ENCODE data around the gene SPATA32.
"Not testable (repeated sequence)": the region's sequence is repeated elsewhere in the genome, so short reads cannot be mapped to it uniquely, and the experiment has no call there.

SPATA32 gene

GRCh38 chr17:45258981-45259380, 2.9 kb downstream of the SPATA32 start:
- H3K4me3 Mint-ChIP-seq: no peak overlapping the region
- DNase-seq: no peak
- peaks cover 31% of the 10 kb centered on the region for H3K4me1 Mint-ChIP-seq
- H3K27ac Mint-ChIP-seq: no peak overlapping the region
- no peak for TF ChIP-seq CTCF (IDR thresholded peaks at IDR 0.05)
- H3K36me3 Mint-ChIP-seq (ENCODE audit: low read depth): no peaks in the 10 kb centered on the region
- H3K9me3 Mint-ChIP-seq: no peaks in the 10 kb centered on the region
- H3K27me3 Mint-ChIP-seq (ENCODE audit: low read depth, poor library complexity): peaks cover 27% of the 10 kb centered on the region

- H3K27ac Mint-ChIP-seq: no peak overlapping the region
- peaks cover 22% of the 10 kb centered on the region for H3K4me1 Mint-ChIP-seq
- no peak for DNase-seq
- H3K9me3 Mint-ChIP-seq: no peaks in the 10 kb centered on the region
- peaks cover 33% of the 10 kb centered on the region for H3K27me3 Mint-ChIP-seq (ENCODE audit: low read depth, poor library complexity)
- no peak overlapping the region for H3K4me3 Mint-ChIP-seq
- H3K36me3 Mint-ChIP-seq (ENCODE audit: low read depth): no peaks in the 10 kb centered on the region
- TF ChIP-seq CTCF (IDR thresholded peaks at IDR 0.05): no peak
These were observed 4.8 kb downstream of the SPATA32 start for GRCh38 chr17:45257115-45257514.

GRCh38 chr17:45256114-45256966, 5.6 kb downstream of the SPATA32 start:
- Mint-ChIP-seq H3K36me3 (ENCODE audit: low read depth) (no peaks in the 10 kb centered on the region), H3K27me3 (ENCODE audit: low read depth, poor library complexity) (peaks cover 32% of the 10 kb centered on the region), H3K27ac (no peak overlapping the region), H3K4me3 (no peak overlapping the region), H3K9me3 (no peaks in the 10 kb centered on the region), H3K4me1 (peaks cover 22% of the 10 kb centered on the region)
- TF ChIP-seq CTCF (IDR thresholded peaks at IDR 0.05): no peak
- no peak for DNase-seq

- no peaks in the 10 kb centered on the region for H3K9me3 Mint-ChIP-seq
- peaks cover 23% of the 10 kb centered on the region for H3K27me3 Mint-ChIP-seq (ENCODE audit: low read depth, poor library complexity)
- DNase-seq: no peak
- H3K4me1 Mint-ChIP-seq: peaks cover 22% of the 10 kb centered on the region
- no peak overlapping the region for H3K27ac Mint-ChIP-seq
- TF ChIP-seq CTCF (IDR thresholded peaks at IDR 0.05): no peak
- no peak overlapping the region for H3K4me3 Mint-ChIP-seq
- H3K36me3 Mint-ChIP-seq (ENCODE audit: low read depth): peaks cover under 1% of the 10 kb centered on the region
These were observed 6.5 kb downstream of the SPATA32 start for GRCh38 chr17:45255358-45255757.

GRCh38 chr17:45253879-45254278, 8.0 kb downstream of the SPATA32 start:
- H3K36me3 Mint-ChIP-seq (ENCODE audit: low read depth): peaks cover 7% of the 10 kb centered on the region
- peaks cover 22% of the 10 kb centered on the region for H3K4me1 Mint-ChIP-seq
- no peak overlapping the region for H3K4me3 Mint-ChIP-seq
- peaks cover 21% of the 10 kb centered on the region for H3K27me3 Mint-ChIP-seq (ENCODE audit: low read depth, poor library complexity)
- TF ChIP-seq CTCF (IDR thresholded peaks at IDR 0.05): no peak
- H3K9me3 Mint-ChIP-seq: no peaks in the 10 kb centered on the region
- H3K27ac Mint-ChIP-seq: no peak overlapping the region
- DNase-seq: no peak

- H3K4me1 Mint-ChIP-seq: peaks cover 21% of the 10 kb centered on the region
- H3K27ac Mint-ChIP-seq; H3K36me3 Mint-ChIP-seq (ENCODE audit: low read depth): not testable (repeated sequence)
These were observed 8.7 kb downstream of the SPATA32 start for GRCh38 chr17:45253237-45253636.

More at GRCh38 chr17:45253237-45253636, 8.7 kb downstream of the SPATA32 start:
- H3K4me3 Mint-ChIP-seq, DNase-seq, H3K9me3 Mint-ChIP-seq: not testable (repeated sequence)
- H3K27me3 Mint-ChIP-seq (ENCODE audit: low read depth, poor library complexity): peaks cover 21% of the 10 kb centered on the region
